ENCODE data around the gene OPA1. TPM values are rescaled to one million over a fixed set of nuclear protein-coding genes. Genes with fewer than 3 reads are reported as not detected.

The OPA1 gene
- total RNA-seq, 2 experiments from 2014 or later: 43.2 to 57.3 TPM

- DNase-seq (ENCODE audit: low spot score): no peak
- H3K27ac ChIP-seq (ENCODE audit: low read depth, low read length, poor library complexity, severe bottlenecking): no peak overlapping the region
- no peaks in the 10 kb centered on the region for H4K20me1 ChIP-seq (ENCODE audit: insufficient read depth, low read length)
- ChIA-PET POLR2A (interaction anchor here (1.2 kb wide), 1 partner anchor 21 kb away, joined by 3 read pairs; no protein-coding TSS in a partner anchor), CTCF (ENCODE audit: unreplicated experiment) (no interaction called here)
- no peaks in the 10 kb centered on the region for H3K4me1 ChIP-seq (ENCODE audit: insufficient read depth, low read length, poor library complexity, severe bottlenecking)
- H3K4me2 ChIP-seq (ENCODE audit: low read length): no peak overlapping the region
- H3K4me3 ChIP-seq (ENCODE audit: low read depth, low read length, poor library complexity, severe bottlenecking): no peak overlapping the region
- BruUV-seq (replicated peaks): no TSS peak
- H3K79me2 ChIP-seq (ENCODE audit: insufficient read depth, low read depth, low read length): no peaks in the 10 kb centered on the region
- H3K9me2 ChIP-seq (ENCODE audit: insufficient read depth, low read length): no peaks in the 10 kb centered on the region
- no peak overlapping the region for H2AFZ ChIP-seq (ENCODE audit: low read length)
- TF ChIP-seq, protein P1, sequence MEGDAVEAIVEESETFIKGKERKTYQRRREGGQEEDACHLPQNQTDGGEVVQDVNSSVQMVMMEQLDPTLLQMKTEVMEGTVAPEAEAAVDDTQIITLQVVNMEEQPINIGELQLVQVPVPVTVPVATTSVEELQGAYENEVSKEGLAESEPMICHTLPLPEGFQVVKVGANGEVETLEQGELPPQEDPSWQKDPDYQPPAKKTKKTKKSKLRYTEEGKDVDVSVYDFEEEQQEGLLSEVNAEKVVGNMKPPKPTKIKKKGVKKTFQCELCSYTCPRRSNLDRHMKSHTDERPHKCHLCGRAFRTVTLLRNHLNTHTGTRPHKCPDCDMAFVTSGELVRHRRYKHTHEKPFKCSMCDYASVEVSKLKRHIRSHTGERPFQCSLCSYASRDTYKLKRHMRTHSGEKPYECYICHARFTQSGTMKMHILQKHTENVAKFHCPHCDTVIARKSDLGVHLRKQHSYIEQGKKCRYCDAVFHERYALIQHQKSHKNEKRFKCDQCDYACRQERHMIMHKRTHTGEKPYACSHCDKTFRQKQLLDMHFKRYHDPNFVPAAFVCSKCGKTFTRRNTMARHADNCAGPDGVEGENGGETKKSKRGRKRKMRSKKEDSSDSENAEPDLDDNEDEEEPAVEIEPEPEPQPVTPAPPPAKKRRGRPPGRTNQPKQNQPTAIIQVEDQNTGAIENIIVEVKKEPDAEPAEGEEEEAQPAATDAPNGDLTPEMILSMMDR (conservative IDR thresholded peaks at IDR 0.05; ENCODE audit: low read length): no peak
- TF ChIP-seq EZH2phosphoT487 (IDR thresholded peaks at IDR 0.05; ENCODE audit: borderline replicate concordance, low read depth, low read length): no peak
- intact Hi-C loops (cut with micrococcal nuclease; ENCODE audit: unreplicated experiment): no loop called here
- no peaks in the 10 kb centered on the region for H3K9me3 ChIP-seq (ENCODE audit: low read length)
- H3K36me3 ChIP-seq (ENCODE audit: insufficient read depth, low read length): no peaks in the 10 kb centered on the region
Observed at GRCh38 chr3:193560870-193561269, 32.1 kb upstream of the OPA1 start.

GRCh38 chr3:193563426-193563825 is 29.6 kb upstream of the OPA1 start:
- no peaks in the 10 kb centered on the region for H3K36me3 ChIP-seq (ENCODE audit: insufficient read depth, low read length)
- POLR2A ChIA-PET: interaction anchor here (1.0 kb wide), 1 partner anchor 11 kb away, joined by 4 read pairs; no protein-coding TSS in a partner anchor
- intact Hi-C loops (cut with micrococcal nuclease; ENCODE audit: unreplicated experiment): no loop called here
- no peak overlapping the region for H3K27ac ChIP-seq (ENCODE audit: low read depth, low read length, poor library complexity, severe bottlenecking)
- no peaks in the 10 kb centered on the region for H3K79me2 ChIP-seq (ENCODE audit: insufficient read depth, low read depth, low read length)
- no peak overlapping the region for H2AFZ ChIP-seq (ENCODE audit: low read length)
- BruUV-seq (replicated peaks): no TSS peak
- CTCF ChIA-PET (ENCODE audit: unreplicated experiment): interaction anchor here (0.6 kb wide), 1 partner anchor 663 kb away, joined by 3 read pairs; no protein-coding TSS in a partner anchor
- no peaks in the 10 kb centered on the region for H3K4me1 ChIP-seq (ENCODE audit: insufficient read depth, low read length, poor library complexity, severe bottlenecking)
- no peaks in the 10 kb centered on the region for H4K20me1 ChIP-seq (ENCODE audit: insufficient read depth, low read length)
- no peaks in the 10 kb centered on the region for H3K9me3 ChIP-seq (ENCODE audit: low read length)
- no peak overlapping the region for H3K4me2 ChIP-seq (ENCODE audit: low read length)
- H3K4me3 ChIP-seq (ENCODE audit: low read depth, low read length, poor library complexity, severe bottlenecking): no peak overlapping the region
- no peak for TF ChIP-seq EZH2phosphoT487 (IDR thresholded peaks at IDR 0.05; ENCODE audit: borderline replicate concordance, low read depth, low read length)
- TF ChIP-seq, protein P1 (conservative IDR thresholded peaks at IDR 0.05; ENCODE audit: low read length): no peak
- H3K9me2 ChIP-seq (ENCODE audit: insufficient read depth, low read length): no peaks in the 10 kb centered on the region
- DNase-seq (ENCODE audit: low spot score): no peak

GRCh38 chr3:193564012-193564411 is 29.0 kb upstream of the OPA1 start:
- TF ChIP-seq, protein P1 (conservative IDR thresholded peaks at IDR 0.05; ENCODE audit: low read length): peak; percentile 43
- no peak for TF ChIP-seq EZH2phosphoT487 (IDR thresholded peaks at IDR 0.05; ENCODE audit: borderline replicate concordance, low read depth, low read length)
- ChIA-PET CTCF (ENCODE audit: unreplicated experiment) (interaction anchor here (0.6 kb wide), 1 partner anchor 664 kb away, joined by 3 read pairs; no protein-coding TSS in a partner anchor), POLR2A (no interaction called here)
- H3K79me2 ChIP-seq (ENCODE audit: insufficient read depth, low read depth, low read length): no peaks in the 10 kb centered on the region
- no peaks in the 10 kb centered on the region for H3K9me3 ChIP-seq (ENCODE audit: low read length)
- no peaks in the 10 kb centered on the region for H3K36me3 ChIP-seq (ENCODE audit: insufficient read depth, low read length)
- H3K4me3 ChIP-seq (ENCODE audit: low read depth, low read length, poor library complexity, severe bottlenecking): no peak overlapping the region
- no peak overlapping the region for H3K4me2 ChIP-seq (ENCODE audit: low read length)
- intact Hi-C loops (cut with micrococcal nuclease; ENCODE audit: unreplicated experiment): no loop called here
- no peak overlapping the region for H2AFZ ChIP-seq (ENCODE audit: low read length)
- H3K4me1 ChIP-seq (ENCODE audit: insufficient read depth, low read length, poor library complexity, severe bottlenecking): no peaks in the 10 kb centered on the region
- H4K20me1 ChIP-seq (ENCODE audit: insufficient read depth, low read length): no peaks in the 10 kb centered on the region
- no TSS peak for BruUV-seq (replicated peaks)
- no peak overlapping the region for H3K27ac ChIP-seq (ENCODE audit: low read depth, low read length, poor library complexity, severe bottlenecking)
- H3K9me2 ChIP-seq (ENCODE audit: insufficient read depth, low read length): no peaks in the 10 kb centered on the region
- DNase-seq (ENCODE audit: low spot score): peak; percentile 8
